HG02763 (cell line): ENCODE results near the gene ZBTB16.

ENCODE experiments used
- ATAC-seq: cut with Tn5 transposase; IDR thresholded peaks from one replicate; pipeline ENCODE4 v1.9.1; 2021; ENCODE audit warnings: mild to moderate bottlenecking, moderate library complexity; ENCODE audit not compliant: unreplicated experiment

Gene ZBTB16

DNA sequence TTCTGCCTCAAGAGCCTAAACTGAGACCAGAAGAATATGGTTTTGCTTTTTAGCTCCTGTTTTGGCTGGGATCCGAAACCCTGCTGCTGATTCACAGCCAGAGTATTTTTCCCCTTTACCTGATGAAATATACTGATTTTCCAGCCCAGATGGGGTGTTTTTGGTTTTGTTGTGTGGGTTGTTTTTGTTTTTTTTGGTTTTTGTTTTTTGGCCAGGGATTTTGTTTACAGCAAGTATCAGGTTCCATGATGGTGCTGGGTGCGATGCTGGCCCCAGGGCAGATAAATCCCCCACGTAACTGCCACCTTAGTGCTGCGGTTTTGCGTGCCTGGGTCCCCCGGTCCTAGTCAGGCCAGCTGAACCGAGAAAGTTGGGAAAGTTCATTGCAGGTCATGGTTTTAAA, 103.7 kb downstream of the ZBTB16 start:
- ATAC-seq: no peak

DNA sequence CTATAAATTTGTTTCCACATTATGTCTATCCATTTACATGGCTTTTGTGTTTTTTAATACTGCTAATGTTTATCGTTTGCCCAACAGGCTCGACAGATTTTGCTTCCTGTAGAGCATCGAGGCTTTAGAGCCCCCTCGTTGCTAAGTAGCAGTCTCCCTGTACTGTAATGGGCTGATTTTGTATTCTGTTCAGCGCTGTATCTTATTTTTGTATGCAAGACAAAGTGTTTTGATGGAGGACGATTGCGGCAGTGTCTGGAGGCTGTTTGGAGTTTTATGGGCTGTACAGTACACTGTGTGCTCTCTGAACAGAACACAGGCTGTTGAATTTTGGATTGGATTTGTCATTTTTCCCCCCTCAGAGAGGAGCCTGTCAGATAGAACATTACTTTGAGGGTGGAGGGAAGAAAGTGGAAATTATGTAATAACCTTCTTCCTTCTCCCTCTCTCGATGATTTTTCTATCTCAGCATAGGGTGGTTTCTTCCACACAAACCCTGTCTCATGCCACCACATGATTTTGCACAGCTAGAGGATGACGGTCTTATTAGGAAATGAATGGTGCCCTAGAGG, 104.4 kb downstream of the ZBTB16 start:
- no peak for ATAC-seq

GRCh38 chr11:114164546-114164945, 105.0 kb downstream of the ZBTB16 start:
- no peak for ATAC-seq

DNA sequence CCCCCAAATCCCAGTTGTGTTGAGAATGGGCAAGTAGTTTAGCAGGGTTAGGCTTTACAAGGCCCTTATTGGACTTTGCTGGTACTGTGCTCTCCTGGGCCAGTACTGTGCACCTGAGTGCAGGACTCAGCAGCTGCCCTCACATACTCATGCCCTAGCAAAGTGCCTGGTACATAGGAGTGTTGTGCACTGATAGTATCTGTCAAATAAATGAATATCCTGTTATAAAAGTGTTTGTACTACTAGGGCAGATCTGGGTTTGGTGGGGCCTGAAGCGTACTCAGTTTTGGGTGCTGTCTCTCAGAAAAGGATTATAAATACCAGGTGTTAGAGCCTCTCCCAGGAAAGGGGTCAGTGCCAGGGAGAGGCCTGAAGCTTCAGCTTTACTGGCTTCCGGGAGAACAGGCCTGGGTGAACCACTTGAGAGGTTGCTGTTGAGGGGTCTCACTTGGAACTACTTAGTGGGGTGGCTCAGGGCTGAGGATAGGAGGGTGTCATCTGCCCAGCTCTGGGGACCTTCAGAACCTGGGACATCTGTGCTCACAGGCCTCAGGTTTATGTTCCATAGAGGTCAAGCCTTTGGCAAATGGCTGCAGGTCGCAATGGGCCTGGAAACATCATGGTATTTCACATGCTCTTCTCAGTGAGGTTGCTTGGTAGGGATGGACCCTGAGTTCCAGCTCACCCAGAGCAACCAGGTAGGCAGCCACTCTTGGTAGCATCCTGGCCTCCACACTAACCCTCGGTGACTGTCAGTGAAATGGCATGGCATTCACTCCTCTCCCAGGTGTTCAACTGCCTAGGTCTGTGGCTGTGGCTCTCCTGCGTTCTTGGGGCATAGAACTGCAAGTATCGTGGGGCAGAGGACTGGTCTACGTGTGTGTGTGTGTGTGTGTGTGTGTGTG, 106.1 kb downstream of the ZBTB16 start:
- no peak for ATAC-seq

- ATAC-seq: no peak
Measured at GRCh38 chr11:114166362-114166761, 106.9 kb downstream of the ZBTB16 start.

DNA sequence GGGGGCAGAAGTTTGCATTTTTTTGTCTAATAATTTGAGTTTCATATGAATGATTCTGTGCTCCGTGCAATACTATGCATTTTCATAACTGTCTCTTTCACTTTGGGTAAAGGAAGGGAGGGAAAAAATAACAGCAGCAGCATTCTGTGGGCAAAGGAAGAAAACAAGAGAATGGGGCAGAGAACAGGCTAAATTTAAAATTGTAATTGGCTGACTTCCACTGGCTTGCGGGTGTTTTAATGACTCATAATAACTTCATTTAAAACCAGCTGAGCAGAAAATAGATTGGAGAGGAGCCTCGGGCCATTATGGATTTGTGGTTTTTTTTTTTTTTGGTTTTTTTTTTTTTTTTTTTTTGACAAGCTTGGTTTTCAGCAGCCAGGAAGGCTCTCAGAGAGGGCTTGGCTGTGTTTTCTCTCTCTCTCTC, 107.4 kb downstream of the ZBTB16 start:
- ATAC-seq: no peak

DNA sequence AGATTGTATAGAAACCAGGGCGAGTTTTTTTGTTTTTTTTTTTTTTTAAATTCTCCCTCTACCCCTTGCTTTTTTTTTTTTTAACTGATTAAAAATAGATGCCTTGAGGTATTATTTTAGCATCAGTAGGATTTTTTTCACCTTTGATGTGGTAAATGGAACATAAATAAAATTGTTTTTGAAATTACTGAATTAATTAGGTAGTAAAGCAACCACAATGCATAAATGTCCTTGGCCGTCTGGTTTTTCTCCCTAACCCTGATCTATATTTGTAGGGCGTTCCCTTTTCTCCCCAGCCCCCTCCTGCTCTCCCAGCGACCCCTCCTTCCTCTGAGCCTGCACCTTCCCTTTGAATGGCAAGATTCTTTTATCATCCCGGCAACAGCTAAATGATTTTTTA, 107.8 kb downstream of the ZBTB16 start:
- no peak for ATAC-seq

DNA sequence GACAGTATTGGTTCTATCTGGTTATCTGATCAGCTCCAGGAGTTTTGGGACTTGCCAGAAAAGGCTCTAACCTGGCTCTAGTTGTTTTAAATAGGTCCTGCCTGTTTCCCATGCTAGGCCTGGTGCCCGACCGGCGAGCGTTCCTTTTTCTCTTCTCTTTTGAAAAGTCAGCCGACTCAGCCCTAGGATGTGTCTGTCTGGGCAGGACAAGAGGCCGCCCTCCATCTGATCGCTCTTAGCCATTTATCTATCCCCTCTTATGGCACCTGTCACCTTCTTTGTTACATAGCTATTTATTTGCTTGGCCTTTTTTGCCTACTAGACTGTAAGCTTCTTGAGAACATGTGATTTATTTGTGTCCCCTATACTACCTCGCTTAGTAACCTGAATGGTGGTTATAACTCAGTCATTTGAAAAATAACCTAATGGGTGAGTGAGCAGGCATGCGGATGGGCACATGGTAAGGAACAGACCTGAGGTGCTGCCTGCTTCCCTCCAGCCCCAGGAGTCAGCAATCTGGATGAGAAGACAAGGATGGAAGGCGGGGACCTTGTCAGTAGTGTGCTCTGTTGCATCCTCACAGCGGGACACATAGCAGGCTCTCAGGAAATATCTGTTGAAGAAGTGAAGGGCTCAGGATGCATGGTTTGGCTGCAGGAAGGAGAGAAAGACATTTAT, 108.4 kb downstream of the ZBTB16 start:
- ATAC-seq: no peak

- no peak for ATAC-seq
Measured at GRCh38 chr11:114168691-114169090, 109.2 kb downstream of the ZBTB16 start.

GRCh38 chr11:114169321-114169749, 109.8 kb downstream of the ZBTB16 start:
- no peak for ATAC-seq

GRCh38 chr11:114169821-114170220, 110.3 kb downstream of the ZBTB16 start:
- ATAC-seq: no peak

- no peak for ATAC-seq
Measured at GRCh38 chr11:114170226-114170625, 110.7 kb downstream of the ZBTB16 start.

GRCh38 chr11:114171257-114172054, 111.9 kb downstream of the ZBTB16 start:
- no peak for ATAC-seq

GRCh38 chr11:114172055-114172861, 112.7 kb downstream of the ZBTB16 start:
- no peak for ATAC-seq

DNA sequence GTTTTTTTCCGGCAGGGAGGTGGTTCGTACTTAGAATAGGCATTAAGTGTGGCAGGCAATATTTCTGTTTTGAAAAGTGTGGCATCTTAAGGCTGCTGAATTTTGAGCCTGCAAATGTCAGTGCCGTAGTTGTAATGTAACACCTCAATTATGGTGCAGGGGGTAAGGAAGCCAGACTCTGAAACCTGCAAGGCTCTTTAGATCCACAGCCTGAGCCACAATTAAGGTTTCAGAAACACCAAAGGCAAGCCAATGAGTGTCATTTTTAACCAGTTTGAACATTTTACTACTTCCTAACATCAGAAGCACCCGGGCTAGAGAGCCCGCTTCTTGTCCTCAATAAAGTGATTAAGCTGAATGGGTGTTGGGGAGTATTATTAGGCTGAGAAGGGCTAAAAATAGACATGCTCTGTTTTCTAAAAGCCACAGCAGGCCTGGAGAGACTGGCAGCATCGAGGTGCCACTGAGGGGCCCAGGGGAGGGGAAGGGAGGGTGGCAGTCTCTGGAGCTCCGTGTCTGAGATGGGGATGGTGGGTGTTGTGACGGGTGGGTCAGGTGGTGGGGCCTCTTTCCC, 113.4 kb downstream of the ZBTB16 start:
- ATAC-seq: no peak

- ATAC-seq: no peak
Measured at GRCh38 chr11:114173843-114174242, 114.3 kb downstream of the ZBTB16 start.

GRCh38 chr11:114174712-114175495, 115.4 kb downstream of the ZBTB16 start:
- no peak for ATAC-seq

DNA sequence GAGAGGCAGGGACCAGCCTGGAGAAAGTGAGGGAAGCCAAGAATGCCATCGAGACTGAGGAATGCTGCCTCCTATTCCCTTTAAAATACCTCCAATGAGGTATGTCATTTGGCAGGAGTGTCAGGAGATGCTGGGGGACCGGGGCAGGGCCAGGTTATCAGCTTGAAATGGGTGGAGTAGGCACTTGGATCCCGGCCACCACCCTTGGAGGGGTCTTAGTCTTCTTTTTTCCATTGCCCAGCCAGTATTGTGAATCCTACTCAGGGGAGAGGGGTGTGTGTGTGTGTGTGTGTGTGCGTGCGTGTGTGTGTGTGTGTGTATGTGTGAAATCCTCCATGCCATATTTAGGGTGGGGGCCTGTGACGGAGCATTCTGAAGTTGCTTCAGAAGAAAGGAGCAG, 116.2 kb downstream of the ZBTB16 start:
- no peak for ATAC-seq

DNA sequence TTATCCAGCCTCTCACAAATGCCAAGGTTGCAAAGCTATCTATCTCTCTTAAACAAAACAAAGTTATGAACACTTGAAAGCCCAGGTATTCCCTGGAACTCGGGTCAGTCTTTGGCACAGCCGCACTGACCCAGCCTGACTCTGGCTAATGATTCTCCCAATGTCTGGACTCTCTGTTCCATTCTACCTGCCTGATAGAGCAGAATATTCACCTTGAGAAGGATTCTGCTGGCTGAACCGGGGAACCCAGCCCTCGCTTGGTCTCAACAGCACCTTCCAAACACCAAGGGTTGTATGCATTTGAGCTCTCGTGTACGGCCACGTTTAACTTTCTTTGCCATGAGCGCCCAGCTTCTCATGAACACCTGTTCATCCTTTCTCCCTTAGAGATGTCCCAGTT, 116.8 kb downstream of the ZBTB16 start:
- no peak for ATAC-seq
